Measurements from ENCODE around the gene GPR78. TPM values are rescaled to one million over a fixed set of nuclear protein-coding genes. Genes with fewer than 3 reads are reported as not detected.

The GPR78 gene
- total and polyA plus RNA-seq, 2 of the 8 experiments (the other 6 are each of a cell fraction or from before 2014, with no cell fraction given) = 1.0 to 3.0 TPM

GRCh38 chr4:8543623-8544022 lies 36.6 kb upstream of the GPR78 start (continued):
- TF ChIP-seq, protein P1, sequence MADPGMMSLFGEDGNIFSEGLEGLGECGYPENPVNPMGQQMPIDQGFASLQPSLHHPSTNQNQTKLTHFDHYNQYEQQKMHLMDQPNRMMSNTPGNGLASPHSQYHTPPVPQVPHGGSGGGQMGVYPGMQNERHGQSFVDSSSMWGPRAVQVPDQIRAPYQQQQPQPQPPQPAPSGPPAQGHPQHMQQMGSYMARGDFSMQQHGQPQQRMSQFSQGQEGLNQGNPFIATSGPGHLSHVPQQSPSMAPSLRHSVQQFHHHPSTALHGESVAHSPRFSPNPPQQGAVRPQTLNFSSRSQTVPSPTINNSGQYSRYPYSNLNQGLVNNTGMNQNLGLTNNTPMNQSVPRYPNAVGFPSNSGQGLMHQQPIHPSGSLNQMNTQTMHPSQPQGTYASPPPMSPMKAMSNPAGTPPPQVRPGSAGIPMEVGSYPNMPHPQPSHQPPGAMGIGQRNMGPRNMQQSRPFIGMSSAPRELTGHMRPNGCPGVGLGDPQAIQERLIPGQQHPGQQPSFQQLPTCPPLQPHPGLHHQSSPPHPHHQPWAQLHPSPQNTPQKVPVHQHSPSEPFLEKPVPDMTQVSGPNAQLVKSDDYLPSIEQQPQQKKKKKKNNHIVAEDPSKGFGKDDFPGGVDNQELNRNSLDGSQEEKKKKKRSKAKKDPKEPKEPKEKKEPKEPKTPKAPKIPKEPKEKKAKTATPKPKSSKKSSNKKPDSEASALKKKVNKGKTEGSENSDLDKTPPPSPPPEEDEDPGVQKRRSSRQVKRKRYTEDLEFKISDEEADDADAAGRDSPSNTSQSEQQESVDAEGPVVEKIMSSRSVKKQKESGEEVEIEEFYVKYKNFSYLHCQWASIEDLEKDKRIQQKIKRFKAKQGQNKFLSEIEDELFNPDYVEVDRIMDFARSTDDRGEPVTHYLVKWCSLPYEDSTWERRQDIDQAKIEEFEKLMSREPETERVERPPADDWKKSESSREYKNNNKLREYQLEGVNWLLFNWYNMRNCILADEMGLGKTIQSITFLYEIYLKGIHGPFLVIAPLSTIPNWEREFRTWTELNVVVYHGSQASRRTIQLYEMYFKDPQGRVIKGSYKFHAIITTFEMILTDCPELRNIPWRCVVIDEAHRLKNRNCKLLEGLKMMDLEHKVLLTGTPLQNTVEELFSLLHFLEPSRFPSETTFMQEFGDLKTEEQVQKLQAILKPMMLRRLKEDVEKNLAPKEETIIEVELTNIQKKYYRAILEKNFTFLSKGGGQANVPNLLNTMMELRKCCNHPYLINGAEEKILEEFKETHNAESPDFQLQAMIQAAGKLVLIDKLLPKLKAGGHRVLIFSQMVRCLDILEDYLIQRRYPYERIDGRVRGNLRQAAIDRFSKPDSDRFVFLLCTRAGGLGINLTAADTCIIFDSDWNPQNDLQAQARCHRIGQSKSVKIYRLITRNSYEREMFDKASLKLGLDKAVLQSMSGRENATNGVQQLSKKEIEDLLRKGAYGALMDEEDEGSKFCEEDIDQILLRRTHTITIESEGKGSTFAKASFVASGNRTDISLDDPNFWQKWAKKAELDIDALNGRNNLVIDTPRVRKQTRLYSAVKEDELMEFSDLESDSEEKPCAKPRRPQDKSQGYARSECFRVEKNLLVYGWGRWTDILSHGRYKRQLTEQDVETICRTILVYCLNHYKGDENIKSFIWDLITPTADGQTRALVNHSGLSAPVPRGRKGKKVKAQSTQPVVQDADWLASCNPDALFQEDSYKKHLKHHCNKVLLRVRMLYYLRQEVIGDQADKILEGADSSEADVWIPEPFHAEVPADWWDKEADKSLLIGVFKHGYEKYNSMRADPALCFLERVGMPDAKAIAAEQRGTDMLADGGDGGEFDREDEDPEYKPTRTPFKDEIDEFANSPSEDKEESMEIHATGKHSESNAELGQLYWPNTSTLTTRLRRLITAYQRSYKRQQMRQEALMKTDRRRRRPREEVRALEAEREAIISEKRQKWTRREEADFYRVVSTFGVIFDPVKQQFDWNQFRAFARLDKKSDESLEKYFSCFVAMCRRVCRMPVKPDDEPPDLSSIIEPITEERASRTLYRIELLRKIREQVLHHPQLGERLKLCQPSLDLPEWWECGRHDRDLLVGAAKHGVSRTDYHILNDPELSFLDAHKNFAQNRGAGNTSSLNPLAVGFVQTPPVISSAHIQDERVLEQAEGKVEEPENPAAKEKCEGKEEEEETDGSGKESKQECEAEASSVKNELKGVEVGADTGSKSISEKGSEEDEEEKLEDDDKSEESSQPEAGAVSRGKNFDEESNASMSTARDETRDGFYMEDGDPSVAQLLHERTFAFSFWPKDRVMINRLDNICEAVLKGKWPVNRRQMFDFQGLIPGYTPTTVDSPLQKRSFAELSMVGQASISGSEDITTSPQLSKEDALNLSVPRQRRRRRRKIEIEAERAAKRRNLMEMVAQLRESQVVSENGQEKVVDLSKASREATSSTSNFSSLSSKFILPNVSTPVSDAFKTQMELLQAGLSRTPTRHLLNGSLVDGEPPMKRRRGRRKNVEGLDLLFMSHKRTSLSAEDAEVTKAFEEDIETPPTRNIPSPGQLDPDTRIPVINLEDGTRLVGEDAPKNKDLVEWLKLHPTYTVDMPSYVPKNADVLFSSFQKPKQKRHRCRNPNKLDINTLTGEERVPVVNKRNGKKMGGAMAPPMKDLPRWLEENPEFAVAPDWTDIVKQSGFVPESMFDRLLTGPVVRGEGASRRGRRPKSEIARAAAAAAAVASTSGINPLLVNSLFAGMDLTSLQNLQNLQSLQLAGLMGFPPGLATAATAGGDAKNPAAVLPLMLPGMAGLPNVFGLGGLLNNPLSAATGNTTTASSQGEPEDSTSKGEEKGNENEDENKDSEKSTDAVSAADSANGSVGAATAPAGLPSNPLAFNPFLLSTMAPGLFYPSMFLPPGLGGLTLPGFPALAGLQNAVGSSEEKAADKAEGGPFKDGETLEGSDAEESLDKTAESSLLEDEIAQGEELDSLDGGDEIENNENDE (IDR thresholded peaks at IDR 0.05; ENCODE audit: insufficient replicate concordance, low read length) = no peak
- TF ChIP-seq MAX (IDR thresholded peaks at IDR 0.05) (no peak), TAF7 (optimal IDR thresholded peaks at IDR 0.05; ENCODE audit: borderline replicate concordance, low read depth, low read length) (no peak), GABPA (IDR thresholded peaks at IDR 0.05; ENCODE audit: borderline replicate concordance, insufficient read depth, low read length) (no peak), BCL11A (IDR thresholded peaks at IDR 0.05; ENCODE audit: low read depth in 2 of 2, low read length in 2 of 2) (no peak), KDM4A (IDR thresholded peaks at IDR 0.05; ENCODE audit: low read depth, low read length, severe bottlenecking) (no peak), HDAC2 (IDR thresholded peaks at IDR 0.05; ENCODE audit: borderline replicate concordance in 1 of 2, low read depth in 2 of 2, low read length in 2 of 2) (no peak)

All from H1 (cell line).